ENCODE results near the gene PON2.
A peak's percentile ranks its signal among the peaks of the same experiment; 100 is the strongest.

PON2 gene

GRCh38 chr7:95407751-95408150 is 27.1 kb downstream of the PON2 start:
- no peaks in the 10 kb centered on the region for H3K27me3 Mint-ChIP-seq (ENCODE audit: low read depth, poor library complexity)
- no peak overlapping the region for H3K4me3 Mint-ChIP-seq
- no peaks in the 10 kb centered on the region for H3K9me3 Mint-ChIP-seq
- no peak for TF ChIP-seq CTCF (IDR thresholded peaks at IDR 0.05)
- peaks cover 61% of the 10 kb centered on the region for H3K36me3 Mint-ChIP-seq (ENCODE audit: low read depth)
- H3K27ac Mint-ChIP-seq: peak overlapping the region; percentile 69
- DNase-seq: no peak
- peaks cover 8% of the 10 kb centered on the region for H3K4me1 Mint-ChIP-seq

GRCh38 chr7:95405800-95406199 is 29.0 kb downstream of the PON2 start:
- Mint-ChIP-seq H3K9me3 (no peaks in the 10 kb centered on the region), H3K27ac (no peak overlapping the region), H3K36me3 (ENCODE audit: low read depth) (peaks cover 42% of the 10 kb centered on the region), H3K4me1 (peaks cover 8% of the 10 kb centered on the region), H3K27me3 (ENCODE audit: low read depth, poor library complexity) (no peaks in the 10 kb centered on the region), H3K4me3 (no peak overlapping the region)
- no peak for TF ChIP-seq CTCF (IDR thresholded peaks at IDR 0.05)
- no peak for DNase-seq

- Mint-ChIP-seq H3K9me3 (no peaks in the 10 kb centered on the region), H3K27ac (no peak overlapping the region), H3K27me3 (ENCODE audit: low read depth, poor library complexity) (no peaks in the 10 kb centered on the region), H3K36me3 (ENCODE audit: low read depth) (peaks cover 36% of the 10 kb centered on the region), H3K4me1 (peaks cover 8% of the 10 kb centered on the region), H3K4me3 (no peak overlapping the region)
- no peak for TF ChIP-seq CTCF (IDR thresholded peaks at IDR 0.05)
- DNase-seq: no peak
Observed at GRCh38 chr7:95405208-95405607, 29.6 kb downstream of the PON2 start.

GRCh38 chr7:95404316-95404865 is 30.4 kb downstream of the PON2 start:
- TF ChIP-seq CTCF (IDR thresholded peaks at IDR 0.05): no peak
- Mint-ChIP-seq H3K27ac (no peak overlapping the region), H3K4me1 (peaks cover 13% of the 10 kb centered on the region), H3K4me3 (no peak overlapping the region), H3K36me3 (ENCODE audit: low read depth) (peaks cover 30% of the 10 kb centered on the region), H3K27me3 (ENCODE audit: low read depth, poor library complexity) (no peaks in the 10 kb centered on the region), H3K9me3 (no peaks in the 10 kb centered on the region)
- DNase-seq: no peak

GRCh38 chr7:95398155-95398940 is 36.5 kb downstream of the PON2 start:
- no peak for TF ChIP-seq CTCF (IDR thresholded peaks at IDR 0.05)
- DNase-seq: no peak
- peaks cover 9% of the 10 kb centered on the region for H3K9me3 Mint-ChIP-seq
- H3K27me3 Mint-ChIP-seq (ENCODE audit: low read depth, poor library complexity): peaks cover 12% of the 10 kb centered on the region
- H3K4me3 Mint-ChIP-seq: no peak overlapping the region
- H3K4me1 Mint-ChIP-seq: peaks cover 22% of the 10 kb centered on the region
- no peak overlapping the region for H3K27ac Mint-ChIP-seq
- H3K36me3 Mint-ChIP-seq (ENCODE audit: low read depth): peaks cover 4% of the 10 kb centered on the region

GRCh38 chr7:95397381-95397780 is 37.4 kb downstream of the PON2 start:
- no peak for DNase-seq
- H3K36me3 Mint-ChIP-seq (ENCODE audit: low read depth): peaks cover 4% of the 10 kb centered on the region
- H3K4me3 Mint-ChIP-seq: no peak overlapping the region
- no peak for TF ChIP-seq CTCF (IDR thresholded peaks at IDR 0.05)
- H3K27ac Mint-ChIP-seq: no peak overlapping the region
- H3K4me1 Mint-ChIP-seq: peaks cover 22% of the 10 kb centered on the region
- peaks cover 15% of the 10 kb centered on the region for H3K27me3 Mint-ChIP-seq (ENCODE audit: low read depth, poor library complexity)
- H3K9me3 Mint-ChIP-seq: peaks cover 9% of the 10 kb centered on the region

All from nephron progenitor cell (in vitro differentiated cells).